Osteoblast (primary cell): ENCODE data around the gene PDGFD. TPM values are rescaled to one million over a fixed set of nuclear protein-coding genes. Genes with fewer than 3 reads are reported as not detected.

Experiments used
- DNase-seq: peaks from one replicate; pipeline ENCODE4 v3.0.0; 2011; ENCODE audit warnings: low spot score, mixed read lengths; ENCODE audit not compliant: insufficient read length; ENCODE audit errors: missing footprints
- H2AFZ ChIP-seq: 2 replicates; pipeline ENCODE4 v1.6.0; 2011; ENCODE audit warnings: mild to moderate bottlenecking, low read length
- H3K27ac ChIP-seq: 2 replicates; pipeline ENCODE4 v1.5.1; 2011; ENCODE audit warnings: mild to moderate bottlenecking, low read depth, low read length, moderate library complexity
- H3K27me3 ChIP-seq: 2 replicates; pipeline ENCODE4 v1.6.0; 2012; ENCODE audit warnings: mild to moderate bottlenecking, control low read depth, inconsistent platforms, low read length, moderate library complexity; ENCODE audit not compliant: insufficient read depth
- H3K36me3 ChIP-seq: 2 replicates; pipeline ENCODE4 v1.5.1; 2011; ENCODE audit warnings: mild to moderate bottlenecking, low read length, control low read depth, moderate library complexity; ENCODE audit not compliant: insufficient read depth
- H3K4me1 ChIP-seq: 2 replicates; pipeline ENCODE4 v1.5.1; 2011; ENCODE audit warnings: mild to moderate bottlenecking, low read length, control low read depth, moderate library complexity; ENCODE audit not compliant: insufficient read depth
- H3K4me2 ChIP-seq: 2 replicates; pipeline ENCODE4 v1.6.0; 2011; ENCODE audit warnings: mild to moderate bottlenecking, low read length; ENCODE audit not compliant: insufficient read depth
- H3K4me3 ChIP-seq: fragments of 200-600 bp; sonication (generic); 3 replicates; pipeline ENCODE4 v1.5.1; 2012; ENCODE audit warnings: mild to moderate bottlenecking, low read length, inconsistent platforms; ENCODE audit not compliant: insufficient read depth
- H3K79me2 ChIP-seq: 2 replicates; pipeline ENCODE4 v1.6.0; 2012; ENCODE audit warnings: mild to moderate bottlenecking, low read length, control low read depth, inconsistent platforms; ENCODE audit not compliant: insufficient read depth
- H3K9me3 ChIP-seq: 2 replicates; pipeline ENCODE4 v1.5.1; 2011; ENCODE audit warnings: low read depth, low read length, control low read depth
- H4K20me1 ChIP-seq: 2 replicates; pipeline ENCODE4 v1.6.0; 2012; ENCODE audit warnings: mild to moderate bottlenecking, low read length, control low read depth; ENCODE audit not compliant: insufficient read depth
- total RNA-seq: library from RNA; depleted of rRNA; stranded (reverse); fragments of >200 nt; gene quantifications from 2 replicates; pipeline ENCODE4 v1.2.3, GENCODE V29; 2012
- TF ChIP-seq, protein P1 (sequence below): IDR thresholded peaks from 2 replicates; pipeline ENCODE4 v1.5.1; 2011; ENCODE audit warnings: mild to moderate bottlenecking, low read depth, low read length, moderate library complexity; ENCODE audit errors: extremely low read depth

PDGFD gene
- total RNA-seq, 1 donor = 4.7 TPM

DNA sequence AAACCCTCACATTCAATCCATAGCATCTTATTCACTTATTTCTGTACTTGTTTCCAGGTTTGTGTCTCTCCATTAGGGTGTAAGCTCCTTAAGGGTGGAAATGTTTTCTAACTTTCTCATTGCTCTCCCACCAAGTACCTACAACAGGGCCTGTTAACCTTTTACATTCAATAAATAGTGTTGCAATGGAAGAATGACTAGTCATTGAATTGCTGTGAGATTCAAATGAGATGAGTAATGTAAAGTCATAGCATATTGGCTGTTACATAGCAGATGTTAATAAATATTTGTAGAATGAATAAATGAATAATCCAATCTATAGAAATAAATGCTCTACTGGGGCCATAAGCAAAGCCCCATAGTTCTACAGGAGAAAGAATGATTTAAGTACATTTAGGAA, 202.9 kb downstream of the PDGFD start:
- Histone ChIP-seq H3K4me3 (no peak overlapping the region), H3K79me2 (no peaks in the 10 kb centered on the region), H3K27me3 (no peaks in the 10 kb centered on the region), H3K9me3 (no peaks in the 10 kb centered on the region), H4K20me1 (no peaks in the 10 kb centered on the region), H3K27ac (no peak overlapping the region), H3K4me1 (no peaks in the 10 kb centered on the region), H3K36me3 (no peaks in the 10 kb centered on the region), H3K4me2 (no peak overlapping the region), H2AFZ (no peak overlapping the region)
- TF ChIP-seq, protein P1, sequence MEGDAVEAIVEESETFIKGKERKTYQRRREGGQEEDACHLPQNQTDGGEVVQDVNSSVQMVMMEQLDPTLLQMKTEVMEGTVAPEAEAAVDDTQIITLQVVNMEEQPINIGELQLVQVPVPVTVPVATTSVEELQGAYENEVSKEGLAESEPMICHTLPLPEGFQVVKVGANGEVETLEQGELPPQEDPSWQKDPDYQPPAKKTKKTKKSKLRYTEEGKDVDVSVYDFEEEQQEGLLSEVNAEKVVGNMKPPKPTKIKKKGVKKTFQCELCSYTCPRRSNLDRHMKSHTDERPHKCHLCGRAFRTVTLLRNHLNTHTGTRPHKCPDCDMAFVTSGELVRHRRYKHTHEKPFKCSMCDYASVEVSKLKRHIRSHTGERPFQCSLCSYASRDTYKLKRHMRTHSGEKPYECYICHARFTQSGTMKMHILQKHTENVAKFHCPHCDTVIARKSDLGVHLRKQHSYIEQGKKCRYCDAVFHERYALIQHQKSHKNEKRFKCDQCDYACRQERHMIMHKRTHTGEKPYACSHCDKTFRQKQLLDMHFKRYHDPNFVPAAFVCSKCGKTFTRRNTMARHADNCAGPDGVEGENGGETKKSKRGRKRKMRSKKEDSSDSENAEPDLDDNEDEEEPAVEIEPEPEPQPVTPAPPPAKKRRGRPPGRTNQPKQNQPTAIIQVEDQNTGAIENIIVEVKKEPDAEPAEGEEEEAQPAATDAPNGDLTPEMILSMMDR = no peak
- no peak for DNase-seq

DNA sequence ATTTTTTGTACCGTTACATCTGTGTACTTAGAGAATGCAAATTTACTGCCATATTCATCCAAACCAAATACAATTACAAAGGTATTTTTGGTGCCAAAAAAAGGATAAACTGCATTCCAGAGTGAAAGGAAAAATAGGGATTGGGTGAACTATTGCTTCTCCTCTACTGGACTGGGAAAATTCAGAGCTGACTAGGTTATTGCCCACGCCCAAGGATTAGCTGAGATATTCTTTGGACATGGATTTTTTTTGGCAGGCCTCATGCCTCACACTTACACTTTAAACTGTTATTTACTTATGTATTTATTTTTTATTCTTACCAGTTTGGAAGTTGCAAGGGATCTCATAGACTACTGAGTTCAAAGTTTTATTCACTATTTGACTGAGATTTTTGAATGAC, 203.8 kb downstream of the PDGFD start:
- Histone ChIP-seq H3K27ac (no peak overlapping the region), H3K4me1 (no peaks in the 10 kb centered on the region), H4K20me1 (no peaks in the 10 kb centered on the region), H2AFZ (no peak overlapping the region), H3K4me2 (no peak overlapping the region), H3K79me2 (no peaks in the 10 kb centered on the region), H3K4me3 (no peak overlapping the region), H3K27me3 (no peaks in the 10 kb centered on the region), H3K36me3 (no peaks in the 10 kb centered on the region), H3K9me3 (no peaks in the 10 kb centered on the region)
- TF ChIP-seq, protein P1 = no peak
- DNase-seq = no peak

DNA sequence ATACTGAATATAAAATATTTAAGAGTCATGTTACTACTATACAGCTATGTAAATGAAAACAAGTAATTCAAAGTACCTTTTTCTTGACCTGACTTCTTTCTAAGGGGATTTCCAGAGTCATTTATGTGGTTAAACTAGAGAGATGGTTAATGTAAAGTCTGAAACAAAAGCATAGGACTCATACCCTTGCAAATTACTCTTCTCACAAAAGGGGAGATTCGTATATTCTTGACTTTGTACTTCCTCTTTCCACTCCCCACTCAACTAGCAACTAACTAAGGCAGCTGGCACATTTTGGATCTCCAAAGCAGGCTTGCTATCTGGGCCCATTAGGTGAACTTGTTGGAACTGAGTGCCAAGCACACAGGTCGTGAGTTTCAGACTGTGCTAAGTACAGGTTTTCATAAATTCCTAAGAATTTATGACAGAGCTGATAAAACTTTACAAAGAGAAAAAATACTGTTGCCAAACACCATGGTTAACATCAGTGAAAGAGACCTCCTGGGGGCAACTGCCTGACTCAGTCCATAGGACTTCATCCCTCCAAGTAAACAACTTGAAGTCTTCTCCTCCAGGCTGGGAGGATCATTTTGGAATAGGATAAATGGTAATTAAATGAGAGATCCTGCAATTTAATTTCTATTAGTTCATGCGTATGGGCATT, 204.5 kb downstream of the PDGFD start:
- Histone ChIP-seq H2AFZ (no peak overlapping the region), H3K4me2 (no peak overlapping the region), H3K36me3 (no peaks in the 10 kb centered on the region), H3K27me3 (no peaks in the 10 kb centered on the region), H3K79me2 (no peaks in the 10 kb centered on the region), H3K27ac (no peak overlapping the region), H3K4me3 (no peak overlapping the region), H3K9me3 (no peaks in the 10 kb centered on the region), H3K4me1 (no peaks in the 10 kb centered on the region), H4K20me1 (no peaks in the 10 kb centered on the region)
- no peak for DNase-seq
- TF ChIP-seq, protein P1 = no peak

DNA sequence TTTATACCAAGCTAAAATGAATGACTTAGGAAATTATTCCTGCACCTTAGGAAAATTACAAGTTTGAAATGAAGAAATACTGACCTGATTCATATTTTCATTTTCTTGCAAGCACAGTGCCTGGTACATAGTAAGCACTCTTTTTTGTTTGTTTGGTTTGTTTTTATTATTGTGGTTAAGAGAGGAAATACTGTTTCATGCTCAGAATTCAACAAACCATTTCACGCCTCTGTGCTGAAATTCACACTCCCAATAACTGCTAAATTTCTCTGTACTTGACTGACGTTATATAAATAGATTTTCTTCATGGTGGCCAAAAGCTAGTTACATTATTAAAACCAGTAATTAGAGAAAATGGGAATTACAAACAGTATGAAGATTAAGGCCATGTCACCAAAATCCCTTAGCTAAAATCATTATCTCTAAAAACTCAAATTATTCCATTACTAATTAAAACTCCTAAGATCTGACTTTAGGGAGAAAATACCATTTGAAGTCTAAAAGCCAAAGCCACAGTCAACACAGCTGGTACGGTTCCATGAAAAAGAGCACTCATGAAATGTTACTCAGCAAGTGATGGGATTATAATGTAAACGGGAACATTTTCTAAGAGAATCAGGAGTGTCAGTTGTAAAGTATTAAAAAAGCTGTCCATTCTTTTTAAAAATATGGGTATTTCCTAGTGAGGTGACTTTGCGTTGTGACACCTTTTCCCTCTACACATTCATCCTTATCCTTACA, 205.3 kb downstream of the PDGFD start:
- Histone ChIP-seq H3K79me2 (no peaks in the 10 kb centered on the region), H3K27me3 (no peaks in the 10 kb centered on the region), H2AFZ (no peak overlapping the region), H3K27ac (no peak overlapping the region), H4K20me1 (no peaks in the 10 kb centered on the region), H3K4me2 (no peak overlapping the region), H3K36me3 (no peaks in the 10 kb centered on the region), H3K9me3 (no peaks in the 10 kb centered on the region), H3K4me1 (no peaks in the 10 kb centered on the region), H3K4me3 (no peak overlapping the region)
- TF ChIP-seq, protein P1 = no peak
- no peak for DNase-seq
